HEK293 (cell line): ENCODE measurements around the gene CA11.

Experiments used
- BCL11A ChIP-seq: fragments of 450-650 bp; formaldehyde crosslinking; IDR thresholded peaks from 2 replicates; pipeline ENCODE4 v1.5.1; 2016; ENCODE audit warnings: low read depth, missing biosample characterization, missing genetic modification characterization
- ZNF221 ChIP-seq: fragments of 450-650 bp; formaldehyde crosslinking; IDR thresholded peaks from 2 replicates; pipeline ENCODE4 v1.5.1; 2017; ENCODE audit warnings: missing biosample characterization, missing genetic modification characterization, borderline replicate concordance
- ZNF274 ChIP-seq, 2 experiments: fragments of 200-500 bp in 1 of 2; fragments of 450-650 bp in 1 of 2; sonication (Bioruptor generic) in 1 of 2; formaldehyde crosslinking in 1 of 2; IDR thresholded peaks; 2 replicates each; pipeline versions ENCODE4 v1.5.1 to v1.6.1; 2014 to 2016; ENCODE audit warnings: borderline replicate concordance in 1 of 2, inconsistent platforms in 1 of 2, low read length in 1 of 2, missing biosample characterization in 1 of 2, missing genetic modification characterization in 1 of 2
- ZNF660 ChIP-seq: fragments of 450-650 bp; IDR thresholded peaks from 2 replicates; pipeline ENCODE4 v1.5.1; 2018; ENCODE audit warnings: missing biosample characterization, mild to moderate bottlenecking, missing genetic modification characterization

DNA sequence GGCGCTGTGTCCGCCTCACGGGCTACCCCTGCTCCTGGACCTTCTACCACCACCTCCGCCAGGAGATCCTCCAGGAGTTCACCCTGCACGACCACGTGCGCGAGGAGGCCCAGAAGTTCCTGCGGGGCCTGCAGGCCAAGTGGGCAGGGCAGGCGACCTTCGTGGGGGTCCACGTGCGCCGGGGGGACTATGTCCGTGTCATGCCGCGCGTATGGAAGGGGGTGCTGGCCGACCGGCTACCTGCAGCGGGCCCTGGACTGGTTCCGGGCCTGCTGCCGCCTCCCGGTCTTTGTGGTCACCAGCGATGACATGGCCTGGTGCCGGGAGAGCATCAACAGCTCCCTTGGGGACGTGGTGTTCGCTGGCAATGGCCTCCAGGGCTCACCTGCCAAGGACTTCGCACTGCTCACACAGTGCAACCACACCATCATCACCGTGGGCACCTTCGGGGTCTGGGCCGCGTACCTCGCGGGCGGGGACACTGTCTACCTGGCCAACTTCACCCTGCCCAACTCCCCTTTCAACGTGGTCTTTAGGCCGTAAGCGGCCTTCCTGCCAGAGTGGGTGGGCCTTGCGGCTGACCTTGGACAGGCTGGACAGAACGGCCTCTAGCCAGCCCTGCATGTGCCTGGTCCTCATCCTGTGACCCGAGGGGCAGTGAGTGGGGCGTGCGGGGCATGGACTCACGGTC, 34.6 kb upstream of the CA11 start:
- TF ChIP-seq BCL11A (no peak), ZNF221 (no peak), ZNF274 (IDR thresholded peaks at IDR 0.05; ENCODE audit: low read length) (no peak), ZNF274 (tag by site-specific recombination; IDR thresholded peaks at IDR 0.05; ENCODE audit: borderline replicate concordance) (no peak), ZNF660 (tag by site-specific recombination) (no peak)
